Measurements from ENCODE around the gene PAH. TPM values are rescaled to one million over a fixed set of nuclear protein-coding genes. Genes with fewer than 3 reads are reported as not detected.

The PAH gene
- total RNA-seq, 1 donor from 2014 or later = not detected

DNA sequence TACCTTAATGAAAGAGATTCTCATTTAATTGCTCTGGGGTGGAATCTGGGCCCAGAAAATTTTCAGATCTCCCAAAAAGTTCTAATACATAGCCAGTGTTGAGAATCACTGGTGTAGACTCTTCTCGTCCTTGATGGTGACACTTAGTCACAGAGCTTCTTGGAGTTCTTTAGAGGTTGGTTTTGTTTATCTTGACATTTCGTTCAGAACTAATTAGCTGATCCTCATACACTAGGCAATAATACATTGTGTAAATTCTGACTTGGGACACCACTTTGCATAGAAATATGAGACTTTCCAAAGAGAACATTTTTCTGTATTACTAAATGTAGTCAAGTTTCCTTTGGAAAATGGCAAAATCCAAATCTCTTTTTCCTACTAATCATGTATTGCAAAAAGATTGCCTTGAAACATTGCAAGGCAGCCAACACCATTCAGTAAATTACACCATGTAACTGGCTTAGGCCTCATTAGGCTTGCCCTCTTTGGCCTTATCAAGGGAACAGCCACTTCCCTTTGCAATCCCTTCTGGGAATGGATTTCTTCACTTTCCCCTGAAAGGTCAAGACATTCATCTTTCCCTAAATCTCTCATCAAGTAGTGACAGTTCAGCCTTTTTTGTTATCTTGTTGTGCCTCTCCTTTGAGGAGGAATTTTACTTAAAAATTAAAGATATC, 102.2 kb downstream of the PAH start:
- H3K27me3 ChIP-seq = peaks cover 5% of the 10 kb centered on the region
- ATAC-seq (no peak), DNase-seq (no peak)
- H3K36me3 ChIP-seq = no peaks in the 10 kb centered on the region
- H3K9me3 ChIP-seq = no peaks in the 10 kb centered on the region
- TF ChIP-seq, protein P1, sequence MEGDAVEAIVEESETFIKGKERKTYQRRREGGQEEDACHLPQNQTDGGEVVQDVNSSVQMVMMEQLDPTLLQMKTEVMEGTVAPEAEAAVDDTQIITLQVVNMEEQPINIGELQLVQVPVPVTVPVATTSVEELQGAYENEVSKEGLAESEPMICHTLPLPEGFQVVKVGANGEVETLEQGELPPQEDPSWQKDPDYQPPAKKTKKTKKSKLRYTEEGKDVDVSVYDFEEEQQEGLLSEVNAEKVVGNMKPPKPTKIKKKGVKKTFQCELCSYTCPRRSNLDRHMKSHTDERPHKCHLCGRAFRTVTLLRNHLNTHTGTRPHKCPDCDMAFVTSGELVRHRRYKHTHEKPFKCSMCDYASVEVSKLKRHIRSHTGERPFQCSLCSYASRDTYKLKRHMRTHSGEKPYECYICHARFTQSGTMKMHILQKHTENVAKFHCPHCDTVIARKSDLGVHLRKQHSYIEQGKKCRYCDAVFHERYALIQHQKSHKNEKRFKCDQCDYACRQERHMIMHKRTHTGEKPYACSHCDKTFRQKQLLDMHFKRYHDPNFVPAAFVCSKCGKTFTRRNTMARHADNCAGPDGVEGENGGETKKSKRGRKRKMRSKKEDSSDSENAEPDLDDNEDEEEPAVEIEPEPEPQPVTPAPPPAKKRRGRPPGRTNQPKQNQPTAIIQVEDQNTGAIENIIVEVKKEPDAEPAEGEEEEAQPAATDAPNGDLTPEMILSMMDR (IDR thresholded peaks at IDR 0.05) = no peak
- no peak overlapping the region for H3K4me3 ChIP-seq
- intact Hi-C loops (cut with DNase I) = no loop called here
- no peak overlapping the region for H3K27ac ChIP-seq
- no peaks in the 10 kb centered on the region for H3K4me1 ChIP-seq

DNA sequence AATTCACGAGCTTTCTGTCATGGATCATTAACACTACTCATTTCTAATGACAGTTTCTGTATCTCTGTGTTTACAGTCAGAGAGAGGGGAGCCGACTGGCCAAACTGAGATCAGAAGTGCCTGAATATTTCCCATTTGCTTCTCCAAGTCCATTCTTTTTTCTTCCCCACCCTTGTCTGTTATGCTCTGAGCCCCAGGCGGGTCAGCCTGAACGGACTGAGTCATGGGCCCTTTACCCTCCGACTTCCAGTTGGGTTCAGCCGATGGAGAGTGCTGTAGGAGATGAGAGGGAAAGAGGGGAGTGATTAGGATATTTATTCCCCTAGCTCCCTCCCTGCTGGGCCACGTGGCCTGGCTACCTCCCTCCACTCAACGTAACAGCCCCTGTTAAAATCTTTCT, 104.7 kb downstream of the PAH start:
- DNase-seq (no peak), ATAC-seq (no peak)
- Histone ChIP-seq H3K4me3 (no peak overlapping the region), H3K4me1 (no peaks in the 10 kb centered on the region), H3K36me3 (no peaks in the 10 kb centered on the region), H3K27ac (no peak overlapping the region), H3K27me3 (peaks cover 5% of the 10 kb centered on the region), H3K9me3 (no peaks in the 10 kb centered on the region)
- TF ChIP-seq, protein P1 (IDR thresholded peaks at IDR 0.05) = no peak
- intact Hi-C loops (cut with DNase I) = no loop called here

DNA sequence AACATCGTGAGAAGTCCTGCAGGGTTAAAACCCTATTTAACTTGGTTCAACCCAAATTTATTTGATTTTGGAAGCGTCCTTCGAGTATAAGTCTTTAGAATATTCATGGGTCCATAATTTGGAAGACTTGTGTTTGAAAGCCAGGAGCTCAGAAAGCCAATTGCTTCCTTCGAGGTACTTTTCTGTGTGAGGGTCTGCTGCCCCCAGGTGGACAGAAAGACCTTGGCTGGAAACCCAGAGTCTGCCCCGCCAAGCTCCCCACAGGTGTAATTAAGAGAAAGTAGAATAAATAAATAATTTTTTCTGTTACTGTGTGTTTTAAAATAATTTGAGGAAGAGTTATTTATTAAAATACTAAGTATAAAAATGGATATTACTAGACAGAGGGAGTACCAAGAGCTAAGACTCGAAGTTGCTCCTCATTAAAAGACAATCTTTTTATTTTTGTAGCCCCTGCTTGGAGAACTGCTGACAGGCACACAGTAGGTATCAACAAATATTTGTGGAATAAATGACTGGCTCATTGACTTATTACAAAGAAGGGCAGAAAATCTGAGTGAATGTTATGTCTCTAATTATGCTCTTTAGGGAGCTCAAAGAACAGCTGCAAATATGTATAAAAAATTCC, 105.8 kb downstream of the PAH start:
- no peaks in the 10 kb centered on the region for H3K4me1 ChIP-seq
- peaks cover 5% of the 10 kb centered on the region for H3K27me3 ChIP-seq
- ATAC-seq (no peak), DNase-seq (no peak)
- no peaks in the 10 kb centered on the region for H3K36me3 ChIP-seq
- no peak overlapping the region for H3K4me3 ChIP-seq
- intact Hi-C loops (cut with DNase I) = no loop called here
- no peak overlapping the region for H3K27ac ChIP-seq
- no peaks in the 10 kb centered on the region for H3K9me3 ChIP-seq
- TF ChIP-seq, protein P1 (IDR thresholded peaks at IDR 0.05) = peak; percentile 24

DNA sequence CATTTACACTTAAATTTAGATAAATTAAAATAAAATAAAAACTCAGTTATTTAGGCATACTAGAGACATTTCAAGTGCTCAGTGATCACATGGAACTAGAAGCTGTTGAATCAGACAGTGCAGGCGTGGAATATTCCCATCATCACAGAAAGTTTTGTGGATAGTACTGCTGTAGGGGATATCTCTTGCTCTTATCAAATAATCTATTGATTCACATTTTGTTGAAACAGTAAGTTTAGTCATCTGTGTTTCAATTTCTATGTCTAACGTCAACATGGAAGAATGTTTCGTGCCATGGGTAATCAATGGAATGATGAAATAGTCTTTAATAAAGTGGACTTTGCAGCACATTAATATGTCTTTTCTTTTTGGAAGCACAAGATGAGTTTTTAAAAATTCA, 108.6 kb downstream of the PAH start:
- intact Hi-C loops (cut with DNase I) = no loop called here
- Histone ChIP-seq H3K36me3 (no peaks in the 10 kb centered on the region), H3K27ac (no peak overlapping the region), H3K27me3 (peaks cover 5% of the 10 kb centered on the region), H3K9me3 (no peaks in the 10 kb centered on the region), H3K4me3 (no peak overlapping the region), H3K4me1 (no peaks in the 10 kb centered on the region)
- TF ChIP-seq, protein P1 (IDR thresholded peaks at IDR 0.05) = no peak
- no peak for DNase-seq
- no peak for ATAC-seq

DNA sequence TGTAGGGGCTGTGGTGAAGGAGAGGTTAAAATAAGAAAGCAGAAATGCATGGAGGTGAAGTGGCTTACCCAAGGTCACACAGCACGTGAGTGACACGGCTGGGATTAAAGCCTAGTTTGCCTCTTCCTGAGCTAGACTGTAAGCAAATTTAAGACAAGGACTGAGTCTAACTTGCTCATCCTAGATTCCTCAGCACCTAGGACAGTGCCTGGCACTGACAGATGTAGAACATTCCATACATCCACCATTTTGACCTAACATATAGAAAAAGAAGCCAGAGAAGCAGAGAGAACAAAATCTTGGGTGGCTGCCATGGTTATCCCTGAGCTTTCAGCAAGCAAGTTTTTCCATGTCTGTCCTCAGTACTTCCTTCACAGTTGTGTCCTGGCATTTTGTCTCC, 110.5 kb downstream of the PAH start:
- Histone ChIP-seq H3K4me1 (no peaks in the 10 kb centered on the region), H3K36me3 (no peaks in the 10 kb centered on the region), H3K27me3 (peaks cover 5% of the 10 kb centered on the region), H3K4me3 (no peak overlapping the region), H3K9me3 (no peaks in the 10 kb centered on the region), H3K27ac (no peak overlapping the region)
- ATAC-seq (no peak), DNase-seq (no peak)
- TF ChIP-seq, protein P1 (IDR thresholded peaks at IDR 0.05) = no peak
- intact Hi-C loops (cut with DNase I) = no loop called here

All from upper lobe of right lung (tissue), 1 donor.